Left renal pelvis (tissue), 4 donors: ENCODE results near the gene FN3K. TPM values are rescaled to one million over a fixed set of nuclear protein-coding genes. Genes with fewer than 3 reads are reported as not detected.
"Not testable (repeated sequence)": the region's sequence is repeated elsewhere in the genome, so short reads cannot be mapped to it uniquely, and the experiment has no call there.

Experiments used
- DNase-seq, 4 donors: peaks; one replicate each; pipeline ENCODE4 v3.0.0-alpha.2; 2013; ENCODE audit warnings: low read depth in 4 of 4, low spot score in 3 of 4
- polyA plus RNA-seq, 4 donors: library from polyadenylated mRNA; unstranded; fragments of 120-200 nt; gene quantifications; one replicate each; pipeline ENCODE4 v1.2.1, GENCODE V29; 2013; ENCODE audit not compliant: insufficient read length in 4 of 4

Gene FN3K
- polyA plus RNA-seq, 4 donors: 13.5 to 34.4 (median 25.7) TPM

DNA sequence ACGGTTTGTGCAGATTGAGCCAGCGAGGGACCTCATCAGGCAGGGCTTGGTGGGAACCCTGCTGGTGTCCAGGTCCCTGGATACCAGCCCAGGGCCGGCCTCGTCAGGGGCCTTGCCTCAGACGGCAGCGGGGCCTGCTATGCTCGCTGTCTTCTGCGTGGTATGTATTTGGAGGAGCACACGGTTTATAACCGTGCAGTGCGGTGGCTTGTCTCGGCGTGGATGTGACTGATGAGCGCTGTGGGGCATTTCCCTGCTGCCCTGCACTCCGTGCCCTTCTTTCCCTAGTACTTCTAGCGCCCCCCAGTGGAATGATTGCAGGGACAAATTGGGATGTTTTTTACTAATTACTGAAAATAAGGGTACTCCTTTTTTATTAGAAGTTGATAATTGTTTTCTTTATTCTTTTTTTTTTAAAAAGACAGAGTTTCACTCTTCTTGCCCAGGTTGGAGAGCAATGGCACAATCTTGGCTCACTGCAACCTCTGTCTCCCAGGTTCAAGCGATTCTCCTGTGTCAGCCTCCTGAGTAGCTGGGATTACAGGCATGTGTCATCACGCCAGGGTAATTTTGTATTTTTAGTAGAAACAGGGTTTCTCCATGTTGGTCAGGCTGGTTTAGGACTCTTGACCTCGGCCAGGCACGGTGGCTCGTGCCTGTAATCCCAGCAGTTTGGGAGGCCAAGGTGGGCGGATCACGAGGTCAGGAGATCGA, 31.8 kb downstream of the FN3K start:
- no peak for DNase-seq

DNA sequence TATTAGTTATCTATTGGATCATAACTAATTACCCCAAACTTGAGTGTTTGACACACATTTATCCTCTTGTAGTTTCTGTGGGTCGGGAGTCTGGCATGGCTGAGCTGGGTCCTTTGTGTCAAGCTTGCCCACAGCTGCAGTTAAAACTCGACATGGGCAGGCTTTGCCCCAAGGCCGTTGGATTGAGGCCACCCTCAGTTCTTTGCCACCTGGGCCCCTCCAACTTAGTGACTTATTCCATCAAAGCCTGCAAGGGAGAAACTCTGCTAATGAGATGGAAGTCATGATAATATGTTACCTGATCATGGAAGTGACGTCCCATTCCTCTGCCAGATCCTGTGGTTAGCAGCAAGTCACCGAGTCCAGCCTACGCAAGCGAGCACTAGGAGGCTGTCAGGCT, 33.6 kb downstream of the FN3K start:
- no peak for DNase-seq

DNA sequence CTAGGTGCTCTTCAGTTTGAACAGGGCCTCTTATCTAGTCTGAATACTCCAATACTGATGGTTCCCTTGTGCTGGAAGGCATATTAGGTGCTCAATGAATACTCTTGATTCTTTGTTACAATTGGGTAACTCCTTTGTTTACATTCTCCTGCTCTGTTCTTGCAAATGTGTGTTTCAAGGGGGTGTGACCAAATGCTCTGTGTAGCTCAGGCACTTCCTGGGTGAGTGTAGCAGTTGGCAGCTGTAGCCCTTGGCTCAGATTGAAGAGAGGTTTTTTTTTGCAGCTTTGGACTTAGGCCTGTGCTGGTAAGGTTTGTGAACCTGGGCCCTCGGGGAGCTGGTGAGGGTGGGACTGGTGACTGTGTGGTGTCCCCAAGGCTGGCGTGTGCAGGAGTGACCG, 36.6 kb downstream of the FN3K start:
- no peak for DNase-seq

DNA sequence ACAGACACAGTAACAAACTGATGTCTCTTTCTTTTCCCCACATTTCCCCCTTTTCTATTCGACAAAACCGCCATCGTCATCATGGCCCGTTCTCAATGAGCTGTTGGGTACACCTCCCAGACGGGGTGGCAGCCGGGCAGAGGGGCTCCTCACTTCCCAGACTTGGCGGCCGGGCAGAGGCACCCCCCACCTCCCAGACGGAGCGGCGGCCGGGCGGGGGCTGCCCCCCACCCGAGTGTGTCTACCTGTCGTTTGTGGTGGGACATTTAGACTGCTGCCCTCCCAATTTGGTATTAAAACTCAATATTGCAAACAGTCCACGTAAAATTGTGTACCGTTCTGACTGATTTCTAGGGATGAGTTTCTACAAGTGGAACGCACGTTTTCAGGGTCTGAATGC, 39.0 kb downstream of the FN3K start:
- DNase-seq: not testable (repeated sequence)

DNA sequence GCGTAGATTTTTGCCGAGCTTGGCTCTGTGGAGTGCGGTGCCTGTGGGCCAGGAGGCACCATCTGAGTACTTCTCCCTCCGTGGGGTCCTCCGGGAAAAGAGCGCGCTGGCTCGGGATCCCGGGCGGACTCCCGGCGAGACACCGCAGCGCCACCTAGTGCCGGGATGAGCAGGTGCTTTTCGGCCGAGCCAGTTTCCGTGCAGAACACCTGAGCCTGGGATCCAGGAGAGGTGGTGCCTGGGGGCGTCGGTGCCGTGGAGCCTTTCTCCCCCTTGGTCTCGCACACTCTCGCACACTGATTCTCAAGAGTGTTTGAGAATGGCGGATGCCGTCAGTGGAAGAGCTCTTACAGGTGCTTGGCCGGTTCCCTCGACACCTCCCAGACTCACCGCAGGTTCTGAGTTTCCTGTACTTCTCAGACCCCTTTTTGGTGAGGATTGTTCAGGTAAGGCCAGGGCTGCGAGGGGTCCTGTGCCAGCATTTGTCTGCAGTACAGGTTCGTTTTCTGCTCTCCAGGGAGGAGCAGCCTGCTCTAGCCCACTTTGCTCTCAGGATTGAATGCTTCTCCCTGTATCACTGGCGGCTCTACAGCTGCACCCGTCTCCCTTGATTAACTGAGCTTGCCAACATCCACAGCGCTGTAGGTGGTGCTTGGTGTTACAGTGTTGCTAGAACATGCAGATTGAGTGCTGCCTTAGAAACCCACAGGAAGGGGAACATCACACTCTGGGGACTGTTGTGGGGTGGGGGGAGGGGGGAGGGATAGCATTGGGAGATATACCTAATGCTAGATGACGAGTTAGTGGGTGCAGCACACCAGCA, 39.8 kb downstream of the FN3K start:
- DNase-seq: peak in 1 of 4 donors; percentile 36

DNA sequence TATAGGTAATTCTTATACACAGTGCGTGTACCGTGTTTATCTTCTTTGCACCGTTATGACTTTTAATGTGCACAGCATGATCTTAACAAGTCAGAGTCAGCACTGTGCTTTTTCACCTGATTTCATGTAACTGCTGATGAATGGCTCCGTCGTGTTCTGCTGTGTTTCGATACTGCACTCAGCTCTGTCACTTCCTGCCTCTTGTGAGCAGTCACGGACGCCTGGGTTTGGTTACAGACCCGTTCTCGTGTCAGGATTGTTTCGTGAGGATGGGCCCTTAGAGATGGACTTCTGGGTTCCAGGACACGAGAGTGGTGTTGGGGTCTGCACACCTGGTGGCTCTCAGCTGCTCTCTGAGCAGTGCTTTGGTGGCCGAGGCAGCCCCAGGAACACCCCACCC, 41.0 kb downstream of the FN3K start:
- DNase-seq: no peak

DNA sequence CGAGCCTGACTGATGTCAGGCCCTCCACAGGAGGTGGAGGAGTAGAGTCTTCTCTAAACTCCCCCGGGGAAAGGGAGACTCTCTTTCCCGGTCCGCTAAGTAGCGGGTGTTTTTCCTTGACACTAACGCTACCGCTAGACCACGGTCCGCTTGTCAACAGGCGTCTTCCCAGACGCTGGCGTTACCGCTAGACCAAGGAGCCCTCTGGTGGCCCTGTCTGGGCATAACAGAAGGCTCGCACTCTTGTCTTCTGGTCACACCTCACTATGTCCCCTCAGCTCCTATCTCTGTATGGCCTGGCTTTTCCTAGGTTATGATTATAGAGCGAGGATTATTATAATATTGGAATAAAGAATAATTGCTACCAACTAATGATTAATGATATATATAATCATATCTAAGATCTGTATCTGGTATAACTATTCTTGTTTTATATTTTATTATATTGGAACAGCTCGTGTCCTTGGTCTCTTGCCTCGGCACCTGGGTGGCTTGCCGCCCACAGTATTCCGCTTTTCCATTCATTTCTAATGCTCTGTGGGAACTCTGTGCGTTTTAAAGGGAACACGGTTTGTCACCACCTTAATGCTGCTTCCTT, 42.5 kb downstream of the FN3K start:
- DNase-seq: not testable (repeated sequence)

DNA sequence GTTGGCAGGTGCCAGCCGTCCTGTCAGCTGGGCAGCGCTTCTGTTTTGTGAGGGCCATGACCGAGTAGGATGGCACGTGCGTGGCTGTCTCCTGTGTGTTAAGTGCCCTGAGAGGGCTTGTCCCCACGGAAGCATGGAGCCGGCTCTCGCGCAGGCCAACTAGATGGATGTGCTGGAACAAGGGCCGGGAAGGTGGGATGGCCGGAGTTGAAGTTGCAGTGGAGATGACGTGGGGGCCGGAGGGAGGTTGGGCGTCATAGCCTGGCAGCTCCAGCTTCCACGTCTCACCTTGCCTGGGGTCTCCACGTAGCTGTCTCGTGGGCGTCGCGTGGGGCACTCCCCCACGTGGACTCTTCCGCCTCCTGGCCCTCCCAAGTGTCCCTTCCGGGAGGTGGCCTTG, 44.1 kb downstream of the FN3K start:
- DNase-seq: no peak

DNA sequence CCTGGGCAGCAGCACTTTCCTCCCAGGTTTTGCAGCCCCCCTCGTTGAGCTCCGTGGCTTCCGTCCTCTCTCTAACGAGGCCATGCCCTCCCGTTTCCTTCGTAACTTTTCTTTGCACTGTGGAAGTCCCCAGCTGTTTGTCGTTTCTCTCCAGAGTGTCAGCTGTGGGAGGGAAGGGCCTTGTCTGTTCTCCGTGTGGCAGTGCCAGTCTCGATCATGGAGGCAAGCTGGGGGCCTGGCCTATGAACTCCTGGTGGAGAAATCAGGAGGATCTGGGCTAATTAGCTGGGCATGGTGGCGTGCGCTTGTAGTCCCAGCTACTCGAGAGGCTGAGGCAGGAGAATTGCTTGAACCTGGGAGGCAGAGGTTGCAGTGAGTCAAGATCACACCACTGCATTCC, 44.8 kb downstream of the FN3K start:
- no peak for DNase-seq

DNA sequence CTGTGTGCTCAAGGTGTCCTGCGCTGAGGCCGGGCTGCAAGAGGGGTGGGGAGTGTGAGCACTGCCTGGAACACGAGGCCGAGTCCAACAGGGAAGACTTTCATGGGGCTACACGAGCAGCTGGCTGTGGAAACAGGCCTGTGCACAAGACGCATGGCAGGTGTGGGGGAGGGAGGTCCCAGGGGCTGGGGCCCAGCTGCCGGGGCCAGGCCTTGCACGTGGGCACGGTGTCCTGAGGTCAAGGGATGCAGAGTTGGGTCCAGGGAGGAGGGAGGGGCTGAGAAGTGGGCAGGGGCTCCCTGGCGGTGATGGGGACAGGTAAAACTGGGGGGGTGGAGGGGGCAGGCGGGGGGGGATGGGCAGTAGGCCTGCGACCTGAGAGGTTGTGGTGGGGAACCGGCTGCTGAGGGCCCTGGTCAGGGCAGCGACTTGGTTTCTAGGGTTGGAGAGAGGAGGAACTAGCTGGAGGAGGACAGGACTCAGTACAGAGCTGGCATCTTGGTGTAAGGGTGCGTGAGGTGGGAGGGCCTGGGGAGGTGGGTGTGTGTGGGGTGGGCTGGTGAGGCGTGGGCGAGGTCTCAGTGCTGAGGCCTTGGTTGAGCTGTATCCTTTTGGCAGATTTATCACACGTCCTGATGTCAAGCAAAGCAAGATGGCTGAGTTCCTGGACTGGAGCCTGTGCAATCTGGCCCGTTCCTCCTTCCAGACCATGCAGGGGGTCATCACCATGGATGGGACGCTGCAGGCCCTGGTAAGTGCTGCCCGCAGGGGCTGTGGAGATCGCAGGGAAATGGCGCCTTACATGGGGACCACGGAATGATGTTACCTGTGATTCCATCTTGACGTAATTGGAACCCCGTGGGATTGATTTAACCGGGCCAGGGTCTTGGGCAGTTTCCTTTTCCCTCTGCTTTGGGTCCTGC, 45.8 kb downstream of the FN3K start:
- DNase-seq: no peak

DNA sequence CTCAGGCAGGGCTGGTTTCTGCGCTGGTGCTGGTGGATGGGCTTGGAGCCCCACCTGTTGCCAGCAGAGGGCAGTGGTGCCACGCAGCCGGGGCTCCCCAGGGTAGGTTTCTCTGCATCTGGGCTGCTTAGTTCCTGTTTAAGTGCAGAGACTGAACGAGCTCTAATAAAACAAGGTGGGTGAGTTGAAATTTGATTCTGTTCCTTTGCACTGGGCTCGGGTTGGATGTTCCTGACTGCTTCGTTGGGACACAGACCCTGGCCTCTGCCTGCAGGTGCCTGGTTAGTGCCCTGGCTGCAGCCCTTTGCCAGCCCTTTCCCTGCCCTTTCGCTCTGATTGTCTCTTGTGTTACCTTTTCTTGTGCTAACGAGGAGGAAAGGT, 46.5 kb downstream of the FN3K start:
- DNase-seq: peak; percentile 59 to 73 (median 68)

DNA sequence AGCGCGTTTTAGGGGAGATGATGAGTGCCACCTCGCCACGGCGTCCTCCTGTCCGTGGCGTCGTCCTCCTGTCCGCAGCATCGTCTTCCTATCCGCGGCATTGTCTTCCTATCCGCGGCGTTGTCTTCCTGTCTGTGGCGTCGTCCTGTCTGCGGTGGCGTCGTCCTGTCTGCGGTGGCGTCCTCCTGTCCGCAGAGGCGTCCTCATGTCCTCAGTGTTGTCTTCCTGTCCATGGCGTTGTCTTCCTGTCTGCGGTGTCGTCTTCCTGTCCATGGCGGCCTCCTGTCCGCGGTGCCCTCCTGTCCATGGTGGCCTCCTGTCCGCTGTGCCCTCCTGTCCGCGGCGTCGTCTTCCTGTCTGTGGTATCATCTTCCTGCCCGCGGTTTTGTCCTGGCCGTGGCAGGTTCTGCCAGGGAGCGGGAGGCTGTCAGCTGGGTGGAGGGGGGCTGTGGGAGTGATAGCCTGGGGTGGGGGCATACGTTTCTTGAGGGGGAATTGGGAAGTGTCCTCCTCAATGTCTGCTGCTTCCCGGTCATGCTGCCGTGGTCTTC, 47.3 kb downstream of the FN3K start:
- no peak for DNase-seq

DNA sequence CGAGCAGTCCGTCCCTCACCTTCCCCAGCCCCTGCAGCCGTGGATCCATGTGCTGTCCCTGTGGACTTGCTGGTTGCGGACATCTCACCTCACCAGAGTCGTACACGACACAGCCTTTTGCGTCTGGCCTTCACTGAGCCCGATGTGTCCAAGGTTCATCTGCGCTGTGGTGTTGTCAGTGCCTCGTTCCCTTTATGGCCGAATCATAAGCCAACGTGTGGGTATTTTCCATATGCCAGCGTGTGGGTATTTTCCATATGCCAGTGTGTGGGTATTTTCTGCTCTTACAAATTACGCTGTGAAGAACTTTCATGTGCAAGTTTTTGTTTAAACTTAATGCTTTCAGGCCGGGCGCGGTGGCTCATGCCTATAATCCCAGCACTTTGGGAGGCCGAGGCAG, 48.1 kb downstream of the FN3K start:
- DNase-seq: no peak

DNA sequence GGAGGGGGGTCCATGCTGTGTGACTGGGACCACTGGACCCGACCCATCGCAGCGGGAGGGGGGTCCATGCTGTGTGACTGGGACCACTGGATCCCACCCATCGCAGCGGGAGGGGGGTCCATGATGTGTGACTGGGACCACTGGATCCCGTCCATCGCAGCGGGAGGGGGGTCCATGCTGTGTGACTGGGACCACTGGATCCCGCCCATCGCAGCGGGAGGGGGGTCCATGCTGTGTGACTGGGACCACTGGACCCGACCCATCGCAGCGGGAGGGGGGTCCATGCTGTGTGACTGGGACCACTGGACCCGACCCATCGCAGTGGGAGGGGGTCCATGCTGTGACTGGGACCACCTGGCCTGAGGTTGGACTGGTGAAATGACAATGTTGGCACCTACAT, 50.2 kb downstream of the FN3K start:
- not testable (repeated sequence) for DNase-seq

DNA sequence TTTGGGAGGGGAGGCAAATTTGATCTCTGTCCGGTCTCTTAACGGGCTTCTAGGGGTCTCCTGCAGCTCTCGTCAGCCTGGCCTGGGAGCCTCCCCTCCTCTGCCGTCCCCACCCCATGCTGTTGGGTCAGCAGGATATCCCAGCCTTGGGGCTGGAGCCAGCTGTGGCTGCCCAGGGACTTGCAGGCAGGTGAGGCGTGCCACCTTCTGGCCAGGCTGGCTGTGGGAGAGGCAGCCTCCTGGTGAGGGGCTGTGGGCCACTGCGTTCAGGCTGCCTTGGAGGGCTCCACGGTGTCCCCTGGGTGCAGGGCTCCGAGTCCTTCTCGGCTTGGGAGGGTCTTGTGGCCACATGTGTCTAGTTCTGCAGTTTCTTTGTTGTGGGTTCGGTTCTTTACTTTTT, 51.0 kb downstream of the FN3K start:
- no peak for DNase-seq

DNA sequence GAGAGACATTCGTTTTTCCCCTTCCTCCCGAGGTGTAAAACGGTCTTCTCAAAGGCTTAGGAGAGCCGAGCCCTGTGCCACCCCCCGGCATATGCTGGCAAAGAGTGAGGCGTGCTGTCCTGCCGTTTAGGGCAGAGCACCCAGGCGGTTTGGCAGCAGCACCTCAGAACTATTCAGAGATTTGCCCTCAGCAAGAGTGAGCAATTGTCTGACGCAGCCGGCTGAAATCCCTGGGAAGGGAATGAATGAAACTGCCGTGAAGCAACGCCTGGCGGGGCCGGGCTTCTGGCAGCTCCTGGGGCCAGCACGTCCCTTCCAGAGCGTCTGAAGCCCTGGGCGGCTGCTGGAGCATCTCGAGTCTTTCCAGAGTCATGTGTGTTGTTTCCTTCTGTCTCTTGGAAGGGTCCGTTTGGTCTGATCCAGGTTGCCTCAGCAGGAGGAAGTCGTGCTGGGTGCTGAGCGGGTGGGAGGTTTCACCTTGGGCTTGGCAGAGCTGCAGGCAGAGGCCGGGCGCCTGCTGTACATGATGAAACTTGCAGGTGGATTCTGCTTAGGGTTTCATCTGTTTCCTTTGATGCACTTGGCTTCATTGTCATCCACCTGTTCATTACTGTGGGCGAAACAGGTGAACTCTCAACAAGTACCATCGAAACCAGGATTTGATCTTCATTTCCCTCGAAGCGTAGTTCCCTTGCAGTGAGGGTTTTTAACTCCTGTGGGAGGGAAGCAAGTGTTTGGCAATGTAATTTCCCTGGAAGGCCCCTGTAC, 51.9 kb downstream of the FN3K start:
- no peak for DNase-seq

DNA sequence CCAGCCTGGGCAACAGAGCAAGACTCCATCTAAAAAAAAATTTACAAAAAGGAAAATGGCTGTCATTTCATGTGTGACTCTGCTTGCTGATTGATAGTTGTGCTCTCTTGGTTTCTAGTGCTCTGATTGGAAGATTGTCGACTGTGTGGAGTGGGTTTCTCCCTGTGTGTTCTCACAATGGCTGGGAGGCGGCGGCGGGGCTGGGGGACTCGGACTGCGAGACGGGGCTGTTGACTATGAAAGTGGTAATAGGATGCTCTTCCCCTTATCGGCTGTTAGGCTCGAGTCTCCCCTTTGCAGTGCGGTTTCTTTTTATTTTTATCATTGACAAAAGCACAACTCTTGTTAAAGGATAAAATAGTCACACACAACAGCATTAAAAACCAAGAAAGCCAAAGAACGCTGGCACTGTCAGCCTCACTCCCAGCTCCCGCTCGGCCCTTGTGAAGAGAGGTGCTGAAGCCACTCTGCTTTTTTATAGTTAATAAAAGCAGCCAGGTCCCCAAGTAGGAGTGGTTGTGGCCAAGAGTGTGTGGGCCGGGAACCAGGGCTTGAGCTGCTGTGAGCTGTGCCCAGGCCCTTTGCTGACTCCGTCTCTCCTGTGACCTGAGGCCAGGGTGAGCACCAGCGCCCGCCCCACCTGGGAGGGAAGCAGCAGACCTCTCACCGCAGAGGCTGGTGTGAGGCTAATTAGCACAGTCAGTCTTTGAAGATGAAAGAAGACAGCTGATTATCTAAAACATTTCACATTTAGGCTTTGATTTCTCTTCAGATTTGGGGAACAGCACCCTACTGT, 53.0 kb downstream of the FN3K start:
- DNase-seq: no peak

DNA sequence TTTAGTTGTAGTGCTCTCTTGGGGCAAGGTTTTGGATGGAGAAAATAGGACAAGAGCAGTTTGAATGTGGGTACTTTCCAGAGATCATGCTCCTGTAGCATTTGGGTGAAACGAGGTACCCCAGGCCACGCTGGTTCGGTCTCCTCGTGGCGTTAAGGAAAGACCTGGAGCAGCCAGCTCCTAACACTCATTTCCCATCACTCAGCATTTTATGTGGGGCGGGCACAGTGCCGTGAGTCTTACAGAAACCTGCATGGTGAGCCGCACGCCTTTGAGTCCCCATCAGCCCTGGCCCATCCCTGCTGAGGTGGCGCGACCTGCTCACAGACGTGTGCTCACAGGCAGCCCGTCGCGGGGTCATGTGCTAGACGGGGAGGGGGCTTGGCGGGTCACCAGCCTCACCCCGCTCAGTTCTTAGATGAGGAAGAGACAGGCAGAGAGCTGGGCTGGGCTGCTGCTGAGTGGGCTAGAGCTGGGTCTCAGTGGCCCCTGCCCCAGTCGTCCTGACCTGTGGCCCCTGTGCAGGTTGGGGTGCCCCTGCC, 53.7 kb downstream of the FN3K start:
- DNase-seq: no peak

DNA sequence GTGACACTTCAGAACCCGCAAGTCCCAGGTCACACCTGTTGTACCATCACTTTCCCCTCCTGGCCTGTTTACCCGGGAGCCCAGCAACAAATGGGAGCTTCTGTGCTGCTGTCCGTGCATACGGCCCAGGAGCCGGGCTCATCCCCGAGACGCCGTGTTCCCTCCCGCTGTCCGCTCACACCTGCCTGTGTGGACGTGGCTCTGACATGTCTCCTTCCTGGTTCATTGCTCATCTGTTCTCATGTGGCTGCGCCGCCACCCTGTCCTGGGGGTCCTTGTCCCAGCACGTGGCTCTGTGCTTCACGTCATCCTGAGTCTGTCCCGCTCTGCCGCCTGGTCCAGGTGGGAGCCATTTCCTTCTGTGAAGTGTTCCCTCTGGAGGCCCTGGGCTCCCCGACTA, 54.4 kb downstream of the FN3K start:
- no peak for DNase-seq
